Subcutaneous adipose tissue (tissue), 4 donors: ENCODE data around the gene TBCEL. TPM values are rescaled to one million over a fixed set of nuclear protein-coding genes. Genes with fewer than 3 reads are reported as not detected.

ENCODE experiments used
- CTCF ChIP-seq: fragments of 450-650 bp; IDR thresholded peaks from one replicate; pipeline ENCODE4 v1.5.1; 2016; ENCODE audit warnings: low read depth, mild to moderate bottlenecking, control low read depth, antibody characterized with exemption, moderate library complexity
- total RNA-seq, 4 donors: library from RNA; depleted of rRNA; stranded (reverse); fragments of >200 nt; gene quantifications; one replicate each; pipeline ENCODE4 v1.1.0, GENCODE V29; 2016

Gene TBCEL
- total RNA-seq, 4 donors from 2014 or later, result 15.8 to 26.0 (median 18.2) TPM

GRCh38 chr11:121117788-121118187 is 93.9 kb downstream of the TBCEL start:
- no peak for TF ChIP-seq CTCF

DNA sequence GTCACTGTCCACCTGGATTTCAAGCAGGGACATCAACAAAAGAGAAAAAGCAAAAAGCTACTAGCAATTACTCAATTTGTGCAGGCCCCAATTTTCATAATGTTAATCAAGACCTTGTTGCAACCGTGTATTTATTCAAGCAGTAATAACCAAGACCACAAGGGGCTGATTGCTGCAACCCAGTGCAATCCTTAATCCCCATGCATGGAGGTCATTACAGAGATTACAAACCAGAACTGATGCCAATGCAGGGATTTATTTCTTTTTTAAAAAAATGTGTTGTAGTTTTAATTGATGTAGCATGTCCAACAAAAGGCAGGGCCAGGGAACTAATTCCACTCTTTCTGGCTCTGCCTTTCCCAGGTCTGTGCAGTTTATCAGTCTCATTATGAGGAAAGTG is 95.5 kb downstream of the TBCEL start:
- TF ChIP-seq CTCF, result no peak

- TF ChIP-seq CTCF, result no peak
Observed at GRCh38 chr11:121122328-121122727, 98.4 kb downstream of the TBCEL start.

GRCh38 chr11:121123496-121124069 is 99.7 kb downstream of the TBCEL start:
- TF ChIP-seq CTCF, result no peak

DNA sequence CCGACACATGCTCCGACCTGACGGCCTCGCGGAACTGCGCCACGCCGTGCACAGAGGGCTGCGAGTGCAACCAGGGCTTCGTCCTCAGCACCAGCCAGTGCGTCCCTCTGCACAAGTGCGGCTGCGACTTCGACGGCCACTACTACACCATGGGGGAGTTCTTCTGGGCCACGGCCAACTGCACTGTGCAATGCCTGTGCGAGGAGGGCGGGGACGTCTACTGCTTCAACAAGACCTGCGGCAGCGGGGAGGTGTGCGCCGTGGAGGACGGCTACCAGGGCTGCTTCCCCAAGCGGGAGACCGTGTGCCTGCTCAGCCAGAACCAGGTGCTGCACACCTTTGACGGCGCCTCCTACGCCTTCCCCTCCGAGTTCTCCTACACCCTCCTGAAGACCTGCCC is 103.9 kb downstream of the TBCEL start:
- no peak for TF ChIP-seq CTCF

DNA sequence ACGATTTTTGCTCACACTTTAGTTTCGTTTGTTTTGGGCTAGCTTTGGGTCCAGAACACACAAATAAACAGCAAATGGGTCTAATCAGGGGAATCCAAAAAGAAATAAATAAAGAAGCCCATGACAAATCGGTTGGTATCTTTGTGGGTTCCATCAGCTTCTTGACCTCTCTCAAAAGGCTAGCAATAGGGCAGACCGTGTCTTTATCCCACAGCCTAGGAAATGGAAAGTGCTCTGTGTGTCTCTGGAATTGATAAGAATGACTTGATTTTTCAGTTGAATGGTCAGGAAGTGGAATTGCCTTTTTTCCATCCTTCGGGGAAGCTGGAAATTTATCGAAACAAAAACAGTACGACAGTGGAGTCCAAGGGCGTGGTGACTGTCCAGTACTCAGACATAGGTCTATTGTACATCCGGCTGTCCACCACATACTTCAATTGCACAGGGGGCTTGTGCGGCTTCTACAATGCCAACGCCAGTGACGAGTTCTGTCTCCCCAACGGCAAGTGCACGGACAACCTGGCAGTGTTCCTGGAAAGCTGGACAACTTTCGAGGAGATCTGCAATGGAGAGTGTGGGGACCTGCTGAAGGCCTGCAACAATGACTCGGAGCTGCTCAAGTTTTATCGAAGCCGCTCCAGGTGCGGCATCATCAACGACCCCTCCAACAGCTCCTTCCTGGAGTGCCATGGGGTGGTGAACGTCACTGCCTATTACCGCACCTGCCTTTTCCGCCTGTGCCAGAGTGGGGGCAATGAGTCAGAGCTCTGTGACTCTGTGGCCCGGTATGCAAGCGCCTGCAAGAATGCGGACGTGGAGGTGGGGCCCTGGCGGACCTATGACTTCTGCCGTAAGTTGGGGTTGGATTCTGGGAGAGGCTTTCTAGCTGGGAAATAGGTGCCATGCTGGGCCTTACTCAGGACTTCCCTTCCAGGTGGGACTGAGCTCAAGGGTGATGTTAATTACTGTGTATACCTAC is 105.7 kb downstream of the TBCEL start:
- no peak for TF ChIP-seq CTCF

GRCh38 chr11:121131656-121132055 is 107.8 kb downstream of the TBCEL start:
- no peak for TF ChIP-seq CTCF
